ENCODE results near the gene CADPS2.
A peak's percentile ranks its signal among the peaks of the same experiment; 100 is the strongest.

The CADPS2 gene

GRCh38 chr7:122433765-122434164, 452.5 kb downstream of the CADPS2 start:
- no peak for DNase-seq

DNA sequence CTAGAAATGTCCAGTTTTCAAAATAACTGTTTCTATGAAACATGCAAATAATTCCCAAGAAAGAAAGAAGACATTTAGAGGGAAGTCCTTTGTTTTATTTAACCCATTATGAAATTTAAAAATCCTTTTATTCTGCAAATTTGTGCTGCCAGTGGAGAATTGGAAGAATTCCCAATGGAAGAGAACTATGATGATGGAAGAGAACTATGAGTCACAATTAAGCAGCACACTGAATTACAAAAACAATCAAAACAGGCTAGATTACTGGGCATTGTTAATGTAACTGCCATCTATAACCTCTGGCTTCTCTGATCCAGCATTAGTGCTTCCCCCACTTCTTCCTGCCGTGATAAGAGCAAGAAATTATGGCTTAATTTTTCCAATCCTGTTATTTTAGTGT, 455.6 kb downstream of the CADPS2 start:
- DNase-seq: peak in 1 of 2 experiments; percentile 12

DNA sequence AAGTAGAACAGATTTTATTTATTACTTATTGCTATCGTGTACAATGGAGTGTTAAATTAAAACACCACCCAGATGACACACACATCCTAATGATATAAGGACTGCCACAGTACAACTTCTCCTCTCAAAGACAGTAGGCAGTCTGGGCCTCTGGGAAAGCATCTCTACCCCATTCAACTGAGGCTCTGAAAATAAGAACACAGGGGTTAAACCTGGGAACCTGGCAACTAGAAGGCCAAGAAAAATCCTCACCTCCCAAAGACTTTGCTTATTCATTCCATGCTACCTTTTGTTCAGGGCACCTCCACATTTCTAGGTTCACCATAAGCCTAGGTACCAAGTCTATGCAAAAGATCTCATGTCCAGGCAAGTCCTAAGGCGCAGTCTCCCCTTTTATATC, 456.3 kb downstream of the CADPS2 start:
- DNase-seq: no peak

DNA sequence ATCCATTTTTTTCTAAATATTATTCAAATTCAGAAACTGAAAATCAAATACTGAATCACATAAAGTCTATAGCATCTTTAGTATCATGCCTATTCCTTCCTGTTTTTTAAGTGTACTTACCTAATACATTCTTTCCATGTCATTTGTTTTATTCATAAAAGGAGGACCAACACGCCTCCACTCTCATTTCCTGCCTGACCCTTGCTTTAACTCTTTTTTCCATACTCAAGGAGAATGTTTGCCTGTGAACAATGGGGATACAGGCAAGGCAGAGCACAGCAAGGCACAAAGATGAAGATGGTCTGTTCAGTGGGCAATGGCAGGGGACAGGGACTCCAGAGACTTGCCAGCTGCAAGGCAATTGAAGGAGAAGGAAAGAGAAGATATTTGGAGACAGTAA, 460.5 kb downstream of the CADPS2 start:
- DNase-seq: no peak

GRCh38 chr7:122423591-122423990, 462.7 kb downstream of the CADPS2 start:
- no peak for DNase-seq

GRCh38 chr7:122416336-122416735, 469.9 kb downstream of the CADPS2 start:
- no peak for DNase-seq

DNA sequence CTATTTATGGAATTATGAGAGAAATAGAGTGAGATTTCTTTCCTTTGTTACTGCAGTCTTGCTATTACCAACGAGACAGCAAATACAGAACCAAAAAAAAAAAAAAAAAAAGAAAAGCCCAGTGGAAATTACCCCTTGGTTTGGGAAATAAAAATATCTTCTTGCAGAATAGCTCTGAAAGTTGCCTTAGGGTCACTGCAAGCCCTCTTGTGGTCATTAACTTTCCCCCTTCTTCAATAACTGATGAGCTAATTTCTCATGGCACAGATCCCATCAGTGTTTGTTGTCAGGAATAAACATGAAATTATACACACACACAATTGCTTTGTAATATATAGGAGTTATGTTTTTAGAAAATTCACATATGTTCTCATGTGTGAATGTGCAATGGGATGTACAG, 470.8 kb downstream of the CADPS2 start:
- DNase-seq: no peak

DNA sequence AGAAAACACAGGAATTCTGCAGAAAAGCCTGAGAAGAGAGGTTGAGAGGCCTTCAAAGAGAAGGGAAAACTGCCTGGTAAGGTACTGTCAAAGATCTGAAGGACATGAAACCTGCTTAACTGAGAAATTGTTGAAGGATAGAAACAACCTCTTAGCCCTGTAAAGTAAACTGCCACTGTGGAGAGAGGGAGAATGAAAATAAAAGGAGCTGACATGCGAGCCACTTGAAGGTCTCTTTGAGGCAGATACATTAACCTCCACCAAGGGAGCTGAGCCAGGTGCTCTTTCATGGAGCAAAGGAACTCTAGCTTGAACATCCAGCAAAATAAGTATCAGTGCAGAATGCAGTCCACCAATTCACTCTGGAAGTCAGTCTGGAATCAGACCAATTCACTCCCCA, 472.9 kb downstream of the CADPS2 start:
- no peak for DNase-seq

GRCh38 chr7:122412883-122413282, 473.4 kb downstream of the CADPS2 start:
- no peak for DNase-seq

GRCh38 chr7:122412441-122412840, 473.8 kb downstream of the CADPS2 start:
- no peak for DNase-seq

- no peak for DNase-seq
These were observed 479.1 kb downstream of the CADPS2 start for GRCh38 chr7:122407195-122407594.

- no peak for DNase-seq
These were observed 483.1 kb downstream of the CADPS2 start for GRCh38 chr7:122403113-122403512.

DNA sequence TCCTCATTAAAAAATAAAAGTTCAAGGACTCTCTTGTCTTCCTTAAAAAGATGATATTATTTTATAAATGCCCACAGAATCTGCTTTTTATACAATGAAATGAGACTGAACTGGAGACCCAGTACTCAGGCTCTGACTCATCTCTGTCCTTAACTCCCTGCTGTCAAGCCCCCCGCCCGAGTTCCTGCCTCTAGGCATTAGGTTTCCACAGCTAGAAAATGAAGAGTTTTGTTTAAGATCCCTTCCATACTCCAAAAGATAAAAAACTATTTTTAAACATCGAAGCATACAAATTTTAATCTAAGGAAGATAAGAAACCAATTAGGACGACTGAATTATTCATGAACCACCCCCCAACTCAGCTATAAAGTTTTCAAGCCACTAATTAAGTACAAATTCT, 484.0 kb downstream of the CADPS2 start:
- DNase-seq: no peak

- DNase-seq: peak in 1 of 2 experiments; percentile 16
These were observed 488.9 kb downstream of the CADPS2 start for GRCh38 chr7:122397381-122397780.

GRCh38 chr7:122394512-122394911, 491.7 kb downstream of the CADPS2 start:
- no peak for DNase-seq

DNA sequence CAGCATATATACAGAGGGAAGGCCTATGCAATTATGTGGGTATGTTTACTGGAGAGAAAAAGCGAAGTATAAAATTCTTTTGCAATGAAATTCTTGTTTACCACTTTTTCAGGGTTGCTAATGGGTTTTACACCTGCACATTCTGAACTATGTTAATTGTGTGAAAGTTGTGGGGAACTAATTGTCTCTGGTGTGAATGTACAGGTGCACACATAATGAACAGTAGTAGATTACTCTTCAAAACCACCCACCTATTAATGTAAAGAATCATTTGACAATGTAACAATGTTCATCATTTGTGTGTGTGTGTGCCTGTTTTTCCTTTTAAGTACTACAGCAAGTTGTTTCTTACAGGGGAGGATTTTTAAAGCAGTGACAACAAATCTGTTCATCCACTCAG, 501.7 kb downstream of the CADPS2 start:
- peak in 1 of 2 experiments; percentile 63 for DNase-seq

DNA sequence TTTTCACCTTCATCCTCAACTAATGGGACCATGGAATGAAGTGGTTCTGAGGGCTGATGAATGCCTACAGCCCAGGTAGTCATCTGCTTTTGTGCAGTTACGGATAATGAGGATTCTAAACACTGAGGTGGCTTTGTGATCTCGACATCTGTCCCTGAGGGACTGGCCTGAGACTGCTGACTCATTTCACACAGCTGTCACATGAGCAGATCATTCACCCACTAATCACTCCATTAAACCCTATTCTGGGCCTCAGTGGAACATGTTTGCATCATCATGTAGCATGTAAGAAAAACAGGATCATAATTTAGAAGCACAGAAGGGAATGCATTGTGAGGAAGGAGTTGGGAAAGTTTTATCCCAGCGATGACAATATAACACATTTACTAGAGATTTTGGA, 502.3 kb downstream of the CADPS2 start:
- DNase-seq: peak in 1 of 2 experiments; percentile 44

- DNase-seq: no peak
These were observed 505.3 kb downstream of the CADPS2 start for GRCh38 chr7:122380992-122381391.

DNA sequence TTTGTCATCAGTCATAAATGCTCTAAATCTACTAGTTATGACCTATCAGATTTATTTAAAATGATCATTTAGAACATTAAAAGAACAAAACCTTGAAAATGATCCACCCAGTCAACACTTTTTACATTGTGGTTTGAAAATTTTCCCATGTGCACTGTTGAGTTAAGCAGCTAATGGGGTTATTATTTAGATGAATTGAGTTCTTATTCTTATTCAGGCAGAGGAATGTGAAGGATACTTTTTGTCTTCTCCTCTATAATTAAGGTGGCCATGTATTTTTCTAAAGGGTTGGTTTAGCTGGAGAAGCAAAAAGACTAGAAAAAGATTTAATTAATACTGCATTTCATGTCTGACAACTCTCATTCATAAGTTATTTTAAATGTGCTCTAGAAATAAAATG, 506.8 kb downstream of the CADPS2 start:
- no peak for DNase-seq

GRCh38 chr7:122369756-122370155, 516.5 kb downstream of the CADPS2 start:
- no peak for DNase-seq

- DNase-seq: no peak
These were observed 521.4 kb downstream of the CADPS2 start for GRCh38 chr7:122364761-122365280.

DNA sequence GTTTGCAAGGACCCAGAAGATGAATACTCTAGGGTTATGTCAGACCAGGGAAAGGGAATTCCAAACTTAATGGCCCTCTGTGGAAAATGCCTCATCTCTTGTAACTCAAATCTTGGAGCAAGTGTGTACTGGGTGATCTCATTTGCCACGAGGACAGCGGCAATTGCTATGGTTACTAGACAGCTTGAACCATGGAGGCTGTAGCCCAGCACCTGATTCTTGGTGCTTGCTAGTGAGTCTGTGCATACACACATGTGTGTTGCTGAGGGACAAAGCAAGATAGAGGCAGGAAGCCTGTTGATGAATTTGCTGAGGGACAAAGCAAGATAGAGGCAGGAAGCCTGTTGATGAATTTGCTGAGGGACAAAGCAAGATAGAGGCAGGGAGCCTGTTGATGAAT, 523.1 kb downstream of the CADPS2 start:
- DNase-seq: no peak

DNA sequence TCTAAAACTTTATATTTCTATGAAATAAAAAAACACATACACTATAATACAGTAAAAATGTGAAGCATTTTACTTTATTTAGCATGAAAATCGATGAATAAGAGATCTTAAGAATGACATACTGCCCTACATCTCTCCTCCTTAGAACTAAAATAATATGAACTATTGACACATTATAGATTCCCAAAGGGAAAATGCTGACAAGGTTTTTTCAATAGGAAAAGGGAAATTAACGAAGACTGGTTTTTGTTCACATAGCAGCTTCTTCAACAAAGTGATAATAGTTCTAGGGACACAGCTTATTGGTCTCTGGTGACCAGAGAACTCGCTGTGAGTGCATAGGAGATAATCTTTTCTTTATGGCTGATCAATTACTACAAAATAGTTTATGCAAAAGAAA, 523.8 kb downstream of the CADPS2 start:
- no peak for DNase-seq

GRCh38 chr7:122354656-122355055, 531.6 kb downstream of the CADPS2 start:
- DNase-seq: no peak

DNA sequence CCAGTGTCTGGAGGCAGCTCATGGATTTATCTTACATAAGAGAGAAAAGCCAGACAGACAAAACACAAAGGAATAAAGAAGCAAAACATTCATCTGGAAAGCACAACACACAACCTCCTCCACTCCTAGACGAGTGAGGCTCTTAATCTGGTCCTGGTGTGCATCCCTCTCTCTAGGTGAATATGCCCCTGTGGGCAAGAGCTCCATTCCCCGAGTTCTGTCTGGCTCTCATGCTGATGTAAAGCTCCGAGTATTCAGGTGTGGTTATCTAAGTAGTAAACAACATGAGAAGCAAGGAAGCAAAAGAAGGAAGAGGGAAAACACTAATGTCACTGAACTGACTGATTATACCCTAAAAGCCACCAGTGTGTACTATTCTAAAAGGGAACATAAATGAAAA, 533.8 kb downstream of the CADPS2 start:
- no peak for DNase-seq

GRCh38 chr7:122350701-122351100, 535.6 kb downstream of the CADPS2 start:
- no peak for DNase-seq
